ENCODE measurements around the gene LRRC18. TPM values are rescaled to one million over a fixed set of nuclear protein-coding genes. Genes with fewer than 3 reads are reported as not detected.

Gene LRRC18
- total and polyA plus RNA-seq, 7 experiments from 2014 or later = not detected

GRCh38 chr10:48923748-48924147 lies 15.9 kb downstream of the LRRC18 start:
- no peak overlapping the region for H3K27ac ChIP-seq (ENCODE audit: low read depth, low read length)
- Mint-ChIP-seq H3K4me3 (no peak overlapping the region), H3K9me3 (no peaks in the 10 kb centered on the region), H3K4me1 (no peaks in the 10 kb centered on the region), H3K27me3 (peaks cover 0 to 10% (median 4%) of the 10 kb centered on the region in 5 donors), H3K27ac (no peak overlapping the region), H3K36me3 (peaks cover 0 to 4% (median 0%) of the 10 kb centered on the region in 5 donors)
- no peaks in the 10 kb centered on the region for H3K27me3 ChIP-seq (ENCODE audit: control insufficient read depth in 2 of 2, insufficient read depth in 2 of 2, low read length in 2 of 2)
- ChIA-PET POLR2A (no interaction called here), CTCF (no interaction called here)
- no peaks in the 10 kb centered on the region for H3K4me1 ChIP-seq (ENCODE audit: control insufficient read depth in 2 of 2, insufficient read depth in 2 of 2, low read length in 2 of 2)
- H3K4me3 ChIP-seq (ENCODE audit: low read length) = no peak overlapping the region
- H3K9me3 ChIP-seq (ENCODE audit: control insufficient read depth in 2 of 3, low read length in 3 of 3) = no peaks in the 10 kb centered on the region
- ATAC-seq (no peak), DNase-seq (no peak)
- intact Hi-C loops (cut with micrococcal nuclease) = no loop called here
- H3K36me3 ChIP-seq (ENCODE audit: control insufficient read depth in 2 of 3, insufficient read depth in 3 of 3, low read length in 3 of 3) = no peaks in the 10 kb centered on the region

GRCh38 chr10:48913674-48914073 lies 26.0 kb downstream of the LRRC18 start:
- no peak overlapping the region for H3K4me3 ChIP-seq (ENCODE audit: low read length)
- H3K4me1 Mint-ChIP-seq = no peaks in the 10 kb centered on the region
- intact Hi-C loops (cut with micrococcal nuclease) = no loop called here
- H3K9me3 Mint-ChIP-seq = peaks cover 0 to 3% (median 0%) of the 10 kb centered on the region in 11 donors
- DNase-seq (no peak), ATAC-seq (no peak)
- H3K27ac Mint-ChIP-seq = no peak overlapping the region
- H3K27ac ChIP-seq (ENCODE audit: low read depth, low read length) = no peak overlapping the region
- ChIA-PET POLR2A (no interaction called here), CTCF (no interaction called here)
- no peaks in the 10 kb centered on the region for H3K36me3 ChIP-seq (ENCODE audit: control insufficient read depth in 2 of 3, insufficient read depth in 3 of 3, low read length in 3 of 3)
- peaks cover 0 to 14% (median 2%) of the 10 kb centered on the region in 5 donors for H3K27me3 Mint-ChIP-seq
- no peak overlapping the region for H3K4me3 Mint-ChIP-seq
- no peaks in the 10 kb centered on the region for H3K9me3 ChIP-seq (ENCODE audit: control insufficient read depth in 2 of 3, low read length in 3 of 3)
- H3K36me3 Mint-ChIP-seq = no peaks in the 10 kb centered on the region
- no peaks in the 10 kb centered on the region for H3K4me1 ChIP-seq (ENCODE audit: control insufficient read depth in 2 of 2, insufficient read depth in 2 of 2, low read length in 2 of 2)
- no peaks in the 10 kb centered on the region for H3K27me3 ChIP-seq (ENCODE audit: control insufficient read depth in 2 of 2, insufficient read depth in 2 of 2, low read length in 2 of 2)

GRCh38 chr10:48910548-48910947 lies 29.1 kb downstream of the LRRC18 start:
- CTCF ChIA-PET = no interaction called here
- Histone ChIP-seq H3K36me3 (ENCODE audit: control insufficient read depth in 2 of 3, insufficient read depth in 3 of 3, low read length in 3 of 3) (no peaks in the 10 kb centered on the region), H3K4me1 (ENCODE audit: control insufficient read depth in 2 of 2, insufficient read depth in 2 of 2, low read length in 2 of 2) (no peaks in the 10 kb centered on the region), H3K9me3 (ENCODE audit: control insufficient read depth in 2 of 3, low read length in 3 of 3) (no peaks in the 10 kb centered on the region), H3K4me3 (ENCODE audit: low read length) (no peak overlapping the region), H3K27me3 (ENCODE audit: control insufficient read depth in 2 of 2, insufficient read depth in 2 of 2, low read length in 2 of 2) (no peaks in the 10 kb centered on the region), H3K27ac (ENCODE audit: low read depth, low read length) (no peak overlapping the region)
- DNase-seq = no peak
- intact Hi-C loops (cut with micrococcal nuclease) = no loop called here
- peaks cover 0 to 11% (median 0%) of the 10 kb centered on the region in 5 donors for H3K27me3 Mint-ChIP-seq
- H3K27ac Mint-ChIP-seq = no peak overlapping the region
- no peak for ATAC-seq
- POLR2A ChIA-PET = no interaction called here
- no peak overlapping the region for H3K4me3 Mint-ChIP-seq
- peaks cover 0 to 2% (median 0%) of the 10 kb centered on the region in 11 donors for H3K9me3 Mint-ChIP-seq
- H3K36me3 Mint-ChIP-seq = no peaks in the 10 kb centered on the region
- no peaks in the 10 kb centered on the region for H3K4me1 Mint-ChIP-seq

DNA sequence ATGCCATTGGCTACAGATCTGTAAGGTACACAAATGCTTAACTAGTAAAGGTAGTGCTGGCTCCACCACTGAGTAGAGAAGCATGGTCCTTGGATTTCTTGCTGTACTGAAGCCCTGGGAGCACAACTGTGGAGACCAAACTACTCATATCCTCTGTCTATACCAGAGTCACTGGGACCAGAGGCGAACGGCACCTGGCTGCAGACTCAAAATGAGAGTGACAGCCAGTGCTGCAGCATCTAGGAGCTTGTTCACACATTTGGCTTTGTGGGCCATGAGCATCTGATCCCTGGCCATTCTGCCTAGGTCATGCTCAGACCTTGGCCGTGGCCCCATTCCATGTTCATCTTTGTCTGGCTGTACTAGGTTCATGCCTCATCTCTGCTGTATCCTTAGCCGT lies 31.9 kb downstream of the LRRC18 start:
- Mint-ChIP-seq H3K9me3 (peaks cover 0 to 2% (median 0%) of the 10 kb centered on the region in 11 donors), H3K36me3 (no peaks in the 10 kb centered on the region), H3K4me3 (no peak overlapping the region), H3K4me1 (no peaks in the 10 kb centered on the region), H3K27ac (no peak overlapping the region), H3K27me3 (peaks cover 0 to 11% (median 0%) of the 10 kb centered on the region in 5 donors)
- Histone ChIP-seq H3K4me3 (ENCODE audit: low read length) (no peak overlapping the region), H3K27me3 (ENCODE audit: control insufficient read depth in 2 of 2, insufficient read depth in 2 of 2, low read length in 2 of 2) (no peaks in the 10 kb centered on the region), H3K27ac (ENCODE audit: low read depth, low read length) (no peak overlapping the region), H3K4me1 (ENCODE audit: control insufficient read depth in 2 of 2, insufficient read depth in 2 of 2, low read length in 2 of 2) (no peaks in the 10 kb centered on the region), H3K9me3 (ENCODE audit: control insufficient read depth in 2 of 3, low read length in 3 of 3) (no peaks in the 10 kb centered on the region), H3K36me3 (ENCODE audit: control insufficient read depth in 2 of 3, insufficient read depth in 3 of 3, low read length in 3 of 3) (no peaks in the 10 kb centered on the region)
- DNase-seq = no peak
- intact Hi-C loops (cut with micrococcal nuclease) = no loop called here
- ATAC-seq = no peak
- POLR2A ChIA-PET = no interaction called here
- CTCF ChIA-PET = no interaction called here

GRCh38 chr10:48906841-48907240 lies 32.8 kb downstream of the LRRC18 start:
- no peak overlapping the region for H3K27ac Mint-ChIP-seq
- ATAC-seq (no peak), DNase-seq (no peak)
- Histone ChIP-seq H3K9me3 (ENCODE audit: control insufficient read depth in 2 of 3, low read length in 3 of 3) (no peaks in the 10 kb centered on the region), H3K4me3 (ENCODE audit: low read length) (no peak overlapping the region), H3K27ac (ENCODE audit: low read depth, low read length) (no peak overlapping the region), H3K4me1 (ENCODE audit: control insufficient read depth in 2 of 2, insufficient read depth in 2 of 2, low read length in 2 of 2) (no peaks in the 10 kb centered on the region), H3K36me3 (ENCODE audit: control insufficient read depth in 2 of 3, insufficient read depth in 3 of 3, low read length in 3 of 3) (no peaks in the 10 kb centered on the region), H3K27me3 (ENCODE audit: control insufficient read depth in 2 of 2, insufficient read depth in 2 of 2, low read length in 2 of 2) (no peaks in the 10 kb centered on the region)
- H3K36me3 Mint-ChIP-seq = no peaks in the 10 kb centered on the region
- no peaks in the 10 kb centered on the region for H3K4me1 Mint-ChIP-seq
- H3K27me3 Mint-ChIP-seq = peaks cover 0 to 11% (median 0%) of the 10 kb centered on the region in 5 donors
- H3K4me3 Mint-ChIP-seq = no peak overlapping the region
- POLR2A ChIA-PET = no interaction called here
- H3K9me3 Mint-ChIP-seq = peaks cover 0 to 2% (median 0%) of the 10 kb centered on the region in 11 donors
- intact Hi-C loops (cut with micrococcal nuclease) = no loop called here
- CTCF ChIA-PET = no interaction called here

DNA sequence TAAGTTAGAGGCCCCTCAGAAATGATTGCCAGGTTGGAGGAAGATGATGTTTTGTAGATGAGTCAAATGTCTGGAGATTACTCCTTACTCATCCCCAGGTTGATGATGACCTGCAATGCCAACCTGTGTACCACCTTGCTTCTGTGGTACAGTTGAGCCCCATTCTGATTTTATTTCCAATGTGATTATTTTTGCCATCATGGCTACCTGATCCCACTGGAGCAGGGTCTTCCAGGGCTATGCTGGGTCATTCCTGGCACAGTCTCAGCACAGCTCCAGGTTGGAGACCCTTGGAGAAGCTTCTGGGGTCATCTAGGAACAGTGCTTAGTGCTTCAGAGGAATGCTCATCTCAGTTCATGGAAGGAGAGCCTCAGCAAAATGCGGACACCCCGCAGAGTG lies 34.3 kb downstream of the LRRC18 start:
- peaks cover 0 to 11% (median 0%) of the 10 kb centered on the region in 5 donors for H3K27me3 Mint-ChIP-seq
- POLR2A ChIA-PET = no interaction called here
- H3K36me3 Mint-ChIP-seq = no peaks in the 10 kb centered on the region
- no peaks in the 10 kb centered on the region for H3K4me1 Mint-ChIP-seq
- no peaks in the 10 kb centered on the region for H3K27me3 ChIP-seq (ENCODE audit: control insufficient read depth in 2 of 2, insufficient read depth in 2 of 2, low read length in 2 of 2)
- H3K4me1 ChIP-seq (ENCODE audit: control insufficient read depth in 2 of 2, insufficient read depth in 2 of 2, low read length in 2 of 2) = no peaks in the 10 kb centered on the region
- CTCF ChIA-PET = interaction anchor here (0.6 kb wide), 1 partner anchor 249 kb away, joined by 3 read pairs; no protein-coding TSS in a partner anchor
- no peak overlapping the region for H3K27ac Mint-ChIP-seq
- no peaks in the 10 kb centered on the region for H3K9me3 ChIP-seq (ENCODE audit: control insufficient read depth in 2 of 3, low read length in 3 of 3)
- H3K4me3 Mint-ChIP-seq = no peak overlapping the region
- no peak overlapping the region for H3K4me3 ChIP-seq (ENCODE audit: low read length)
- no peaks in the 10 kb centered on the region for H3K36me3 ChIP-seq (ENCODE audit: control insufficient read depth in 2 of 3, insufficient read depth in 3 of 3, low read length in 3 of 3)
- intact Hi-C loops (cut with micrococcal nuclease) = no loop called here
- DNase-seq (no peak), ATAC-seq (no peak)
- no peak overlapping the region for H3K27ac ChIP-seq (ENCODE audit: low read depth, low read length)
- H3K9me3 Mint-ChIP-seq = peaks cover 0 to 4% (median 0%) of the 10 kb centered on the region in 11 donors

GRCh38 chr10:48904861-48905260 lies 34.8 kb downstream of the LRRC18 start:
- Histone ChIP-seq H3K4me3 (ENCODE audit: low read length) (no peak overlapping the region), H3K36me3 (ENCODE audit: control insufficient read depth in 2 of 3, insufficient read depth in 3 of 3, low read length in 3 of 3) (no peaks in the 10 kb centered on the region), H3K27ac (ENCODE audit: low read depth, low read length) (no peak overlapping the region), H3K9me3 (ENCODE audit: control insufficient read depth in 2 of 3, low read length in 3 of 3) (no peaks in the 10 kb centered on the region), H3K27me3 (ENCODE audit: control insufficient read depth in 2 of 2, insufficient read depth in 2 of 2, low read length in 2 of 2) (no peaks in the 10 kb centered on the region), H3K4me1 (ENCODE audit: control insufficient read depth in 2 of 2, insufficient read depth in 2 of 2, low read length in 2 of 2) (no peaks in the 10 kb centered on the region)
- Mint-ChIP-seq H3K9me3 (peaks cover 0 to 4% (median 0%) of the 10 kb centered on the region in 11 donors), H3K27me3 (peaks cover 0 to 11% (median 0%) of the 10 kb centered on the region in 5 donors), H3K36me3 (no peaks in the 10 kb centered on the region), H3K27ac (no peak overlapping the region), H3K4me3 (no peak overlapping the region), H3K4me1 (no peaks in the 10 kb centered on the region)
- intact Hi-C loops (cut with micrococcal nuclease) = no loop called here
- ATAC-seq = no peak
- DNase-seq = no peak
- CTCF ChIA-PET = no interaction called here
- POLR2A ChIA-PET = no interaction called here
